CD14-positive monocyte (primary cell): ENCODE data around the gene SPESP1. TPM values are rescaled to one million over a fixed set of nuclear protein-coding genes. Genes with fewer than 3 reads are reported as not detected.

ENCODE experiments used
- DNase-seq, 3 donors: peaks; one replicate each; pipeline ENCODE4 v3.0.0-alpha.2; 2011 to 2022
- H2AFZ ChIP-seq: 2 replicates; pipeline ENCODE4 v1.6.0; 2012; ENCODE audit warnings: mild to moderate bottlenecking, low read depth, low read length, inconsistent platforms; ENCODE audit not compliant: insufficient read depth, poor library complexity, severe bottlenecking
- H3K27ac ChIP-seq, 2 donors: 1 replicate in 1 of 2; 2 replicates in 1 of 2; pipeline ENCODE4 v1.5.1; 2012 to 2013; ENCODE audit warnings: low read length in 2 of 2, control low read depth in 1 of 2, inconsistent platforms in 1 of 2, low read depth in 1 of 2, mild to moderate bottlenecking in 1 of 2
- H3K27me3 ChIP-seq, 2 donors: one replicate each; pipeline versions ENCODE4 v1.6.0 to v1.6.1; 2011 to 2013; ENCODE audit warnings: low read length in 2 of 2; ENCODE audit not compliant: control insufficient read depth in 2 of 2, insufficient read depth in 2 of 2
- H3K36me3 ChIP-seq, 2 donors: replicated peaks in 1 of 2; 1 replicate in 1 of 2; 2 replicates in 1 of 2; pipeline versions ENCODE4 v1.5.1 to v1.6.1; 2012 to 2013; ENCODE audit warnings: low read length in 2 of 2, control low read depth in 1 of 2, inconsistent platforms in 1 of 2, mild to moderate bottlenecking in 1 of 2; ENCODE audit not compliant: insufficient read depth in 2 of 2, control insufficient read depth in 1 of 2
- H3K4me1 ChIP-seq, 2 donors: 1 replicate in 1 of 2; 2 replicates in 1 of 2; pipeline versions ENCODE4 v1.5.1 to v1.6.1; 2012 to 2013; ENCODE audit warnings: low read length in 2 of 2, control low read depth in 1 of 2, inconsistent platforms in 1 of 2, mild to moderate bottlenecking in 1 of 2, moderate library complexity in 1 of 2; ENCODE audit not compliant: insufficient read depth in 2 of 2, control insufficient read depth in 1 of 2
- H3K4me2 ChIP-seq: replicated peaks from 2 replicates; pipeline ENCODE3; 2012; ENCODE audit warnings: low read length, moderate library complexity, mild to moderate bottlenecking; ENCODE audit not compliant: poor library complexity, severe bottlenecking; ENCODE audit errors: extremely low read depth
- H3K4me3 ChIP-seq, 3 experiments: fragments of 200-600 bp in 1 of 3; sonication (generic) in 1 of 3; replicated peaks in 1 of 3; 1 replicate in 2 of 3; 2 replicates in 1 of 3; pipeline ENCODE4 v1.5.1; 2011 to 2013; ENCODE audit warnings: low read length in 3 of 3, mild to moderate bottlenecking in 3 of 3, control low read depth in 2 of 3, low read depth in 2 of 3, inconsistent platforms in 1 of 3, moderate library complexity in 1 of 3
- H3K79me2 ChIP-seq: 2 replicates; pipeline ENCODE4 v1.6.0; 2012; ENCODE audit warnings: mild to moderate bottlenecking, control low read depth, inconsistent platforms, low read length, moderate library complexity; ENCODE audit not compliant: insufficient read depth
- H3K9ac ChIP-seq: 2 replicates; pipeline ENCODE4 v1.6.0; 2017; ENCODE audit warnings: low read length, mild to moderate bottlenecking; ENCODE audit not compliant: insufficient read depth, poor library complexity, severe bottlenecking
- H3K9me3 ChIP-seq, 2 donors: replicated peaks in 1 of 2; 1 replicate in 1 of 2; 2 replicates in 1 of 2; pipeline versions ENCODE4 v1.5.1 to v1.6.1; 2012 to 2013; ENCODE audit warnings: low read length in 2 of 2, control low read depth in 1 of 2; ENCODE audit not compliant: control insufficient read depth in 1 of 2, insufficient read depth in 1 of 2
- H4K20me1 ChIP-seq: 2 replicates; pipeline ENCODE4 v1.6.0; 2012; ENCODE audit warnings: mild to moderate bottlenecking, low read length, control low read depth, moderate library complexity; ENCODE audit not compliant: insufficient read depth
- H3K27ac Mint-ChIP-seq, 7 donors: one replicate each; pipeline ENCODE4 v1.8.0; 2020; ENCODE audit warnings: mild to moderate bottlenecking in 7 of 7, mixed read lengths in 7 of 7, moderate library complexity in 6 of 7, inconsistent platforms in 2 of 7
- H3K27me3 Mint-ChIP-seq, 3 donors: one replicate each; pipeline ENCODE4 v1.8.0; 2021 to 2022; ENCODE audit warnings: low read depth in 3 of 3, mild to moderate bottlenecking in 3 of 3, mixed read lengths in 3 of 3, moderate library complexity in 3 of 3, inconsistent platforms in 1 of 3
- H3K36me3 Mint-ChIP-seq, 2 donors: one replicate each; pipeline ENCODE4 v1.8.0; 2020; ENCODE audit warnings: mixed read lengths in 2 of 2, inconsistent platforms in 1 of 2, mild to moderate bottlenecking in 1 of 2
- H3K4me1 Mint-ChIP-seq: one replicate; pipeline ENCODE4 v1.8.0; 2020; ENCODE audit warnings: mild to moderate bottlenecking, mixed read lengths
- H3K4me3 Mint-ChIP-seq, 2 donors: one replicate each; pipeline ENCODE4 v1.8.0; 2020; ENCODE audit warnings: mild to moderate bottlenecking in 2 of 2, mixed read lengths in 2 of 2, moderate library complexity in 1 of 2
- H3K9me3 Mint-ChIP-seq, 7 donors: one replicate each; pipeline ENCODE4 v1.8.0; 2020 to 2022; ENCODE audit warnings: mixed read lengths in 7 of 7, mild to moderate bottlenecking in 6 of 7, moderate library complexity in 6 of 7, inconsistent platforms in 2 of 7
- WGBS: methylation state at CpG from one replicate; pipeline ENCODE4 v1.1.5; 2013; ENCODE audit warnings: missing lambda C conversion rate; ENCODE audit not compliant: insufficient coverage; 5-methylcytosine and 5-hydroxymethylcytosine counted together
- intact Hi-C, 2 donors: fragments of 100-400 bp; cut with micrococcal nuclease; formaldehyde crosslinking; loops; one replicate each; pipeline versions ENCODE4 v1.15.0 to v1.15.1; 2023
- polyA minus RNA-seq: library from RNA; depleted of rRNA, polyadenylated mRNA; stranded (reverse); fragments of >200 nt; gene quantifications from 2 replicates; pipeline ENCODE4 v1.2.3, GENCODE V29; 2012
- polyA plus RNA-seq, 3 donors: library from polyadenylated mRNA; depleted of rRNA in 1 of 3; unstranded in 2 of 3; stranded (reverse) in 1 of 3; fragments of 300-500 nt in 2 of 3; fragments of >200 nt in 1 of 3; fragmentation: Illumina TruSeq in 2 of 3; gene quantifications; 1 replicate in 2 of 3; 2 replicates in 1 of 3; pipeline ENCODE4 v1.2.3, GENCODE V29; 2012 to 2021
- total RNA-seq, 12 experiments: library from RNA in 1 of 12; stranded (reverse) in 1 of 12; fragments of 120-200 nt in 1 of 12; gene quantifications; one replicate each; pipeline ENCODE4 v1.2.4 and lab custom pipeline; 2013 to 2026; ENCODE audit warnings: mixed read lengths in 6 of 12, inconsistent platforms in 1 of 12
- TF ChIP-seq, protein P1 (sequence below): fragments of 200-600 bp; IDR thresholded peaks from one replicate; pipeline ENCODE4 v1.8.0; 2022; ENCODE audit warnings: antibody characterized with exemption, mild to moderate bottlenecking

Gene SPESP1
- 0.96 TPM for total RNA-seq (2013)
- polyA plus RNA-seq (under 1 TPM; 0.17 to 0.86 (median 0.47) TPM), polyA minus RNA-seq (not detected in 2 replicates), total RNA-seq (lab: John Stamatoyannopoulos, UW) (0 to 0.82 (median 0.32) reads per million in 11 experiments)

GRCh38 chr15:68930268-68931022 is at the start of gene SPESP1:
TSS of gene SPESP1 (plus strand) at chr15:68930525. CDS start at chr15:68930654, 129 bp downstream.
- H3K79me2 ChIP-seq = no peaks in the 10 kb centered on the region
- no peaks in the 10 kb centered on the region for H3K27me3 Mint-ChIP-seq
- no peaks in the 10 kb centered on the region for H3K27me3 ChIP-seq
- no peak within 1 kb of the TSS for H3K9ac ChIP-seq
- peaks cover under 1% of the 10 kb centered on the region for H3K4me1 Mint-ChIP-seq
- TF ChIP-seq, protein P1, sequence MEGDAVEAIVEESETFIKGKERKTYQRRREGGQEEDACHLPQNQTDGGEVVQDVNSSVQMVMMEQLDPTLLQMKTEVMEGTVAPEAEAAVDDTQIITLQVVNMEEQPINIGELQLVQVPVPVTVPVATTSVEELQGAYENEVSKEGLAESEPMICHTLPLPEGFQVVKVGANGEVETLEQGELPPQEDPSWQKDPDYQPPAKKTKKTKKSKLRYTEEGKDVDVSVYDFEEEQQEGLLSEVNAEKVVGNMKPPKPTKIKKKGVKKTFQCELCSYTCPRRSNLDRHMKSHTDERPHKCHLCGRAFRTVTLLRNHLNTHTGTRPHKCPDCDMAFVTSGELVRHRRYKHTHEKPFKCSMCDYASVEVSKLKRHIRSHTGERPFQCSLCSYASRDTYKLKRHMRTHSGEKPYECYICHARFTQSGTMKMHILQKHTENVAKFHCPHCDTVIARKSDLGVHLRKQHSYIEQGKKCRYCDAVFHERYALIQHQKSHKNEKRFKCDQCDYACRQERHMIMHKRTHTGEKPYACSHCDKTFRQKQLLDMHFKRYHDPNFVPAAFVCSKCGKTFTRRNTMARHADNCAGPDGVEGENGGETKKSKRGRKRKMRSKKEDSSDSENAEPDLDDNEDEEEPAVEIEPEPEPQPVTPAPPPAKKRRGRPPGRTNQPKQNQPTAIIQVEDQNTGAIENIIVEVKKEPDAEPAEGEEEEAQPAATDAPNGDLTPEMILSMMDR = no peak
- peak within 1 kb of the TSS in 1 of 3 experiments; percentile 6 for H3K4me3 ChIP-seq
- no peaks in the 10 kb centered on the region for H3K36me3 ChIP-seq
- H4K20me1 ChIP-seq = no peaks in the 10 kb centered on the region
- peak within 1 kb of the TSS; percentile 35 to 58 for H3K4me3 Mint-ChIP-seq
- H3K27ac Mint-ChIP-seq = peak within 1 kb of the TSS in 2 of 7 donors; percentile 40 to 74
- H3K9me3 Mint-ChIP-seq = peaks cover 9 to 23% (median 15%) of the 10 kb centered on the region in 7 donors
- peaks cover 6 to 17% of the 10 kb centered on the region in 2 donors for H3K9me3 ChIP-seq
- intact Hi-C loops = no loop called here
- H3K4me2 ChIP-seq = no peak within 1 kb of the TSS
- H2AFZ ChIP-seq = no peak within 1 kb of the TSS
- no peaks in the 10 kb centered on the region for H3K4me1 ChIP-seq
- DNase-seq = peak in 2 of 3 donors; percentile 4 to 57
- 61% methylated on average over 65 of the region's 72 CpGs for WGBS
- no peaks in the 10 kb centered on the region for H3K36me3 Mint-ChIP-seq
- H3K27ac ChIP-seq = no peak within 1 kb of the TSS

GRCh38 chr15:68885070-68885469 is 45.3 kb upstream of the SPESP1 start:
- Mint-ChIP-seq H3K9me3 (no peaks in the 10 kb centered on the region), H3K27me3 (peaks cover 0 to 2% (median 2%) of the 10 kb centered on the region in 3 donors), H3K4me1 (peaks cover 3% of the 10 kb centered on the region), H3K36me3 (no peaks in the 10 kb centered on the region), H3K27ac (no peak overlapping the region), H3K4me3 (no peak overlapping the region)
- H4K20me1 ChIP-seq = no peaks in the 10 kb centered on the region
- H3K27ac ChIP-seq = no peak overlapping the region
- TF ChIP-seq, protein P1 = no peak
- DNase-seq = no peak
- no peak overlapping the region for H3K9ac ChIP-seq
- H3K27me3 ChIP-seq = no peaks in the 10 kb centered on the region
- 94% methylated on average over 2 of the region's 6 CpGs for WGBS
- H3K4me1 ChIP-seq = no peaks in the 10 kb centered on the region
- H3K79me2 ChIP-seq = no peaks in the 10 kb centered on the region
- intact Hi-C loops = no loop called here
- no peaks in the 10 kb centered on the region for H3K36me3 ChIP-seq
- no peaks in the 10 kb centered on the region for H3K9me3 ChIP-seq
- H3K4me3 ChIP-seq = no peak overlapping the region
- H3K4me2 ChIP-seq = no peak overlapping the region
- H2AFZ ChIP-seq = no peak overlapping the region
